Spleen (tissue), 13 donors: Measurements from ENCODE around the gene ZKSCAN1. TPM values are rescaled to one million over a fixed set of nuclear protein-coding genes. Genes with fewer than 3 reads are reported as not detected.
"Not testable (repeated sequence)": the region's sequence is repeated elsewhere in the genome, so short reads cannot be mapped to it uniquely, and the experiment has no call there.

Experiments used
- DNase-seq: peaks from one replicate; pipeline ENCODE4 v3.0.0-alpha.2; 2020
- H3K27ac ChIP-seq, 8 donors: fragments of 200-600 bp; sonication (generic) in 7 of 8; 1 replicate in 4 of 8; 2 replicates in 4 of 8; pipeline versions ENCODE4 v1.5.0 to v1.8.0; 2016 to 2021; ENCODE audit warnings: inconsistent platforms in 4 of 8, mild to moderate bottlenecking in 4 of 8, moderate library complexity in 1 of 8
- H3K27me3 ChIP-seq, 7 donors: fragments of 200-600 bp; sonication (generic) in 6 of 7; replicated peaks in 1 of 7; 1 replicate in 4 of 7; 2 replicates in 3 of 7; pipeline versions ENCODE4 v1.5.0 to v1.8.0; 2016 to 2021; ENCODE audit warnings: inconsistent platforms in 3 of 7, mild to moderate bottlenecking in 1 of 7
- H3K36me3 ChIP-seq, 6 donors: fragments of 200-600 bp; sonication (generic) in 5 of 6; 1 replicate in 4 of 6; 2 replicates in 2 of 6; pipeline versions ENCODE4 v1.5.0 to v1.8.0; 2016 to 2021; ENCODE audit warnings: inconsistent platforms in 2 of 6
- H3K4me1 ChIP-seq, 6 donors: fragments of 200-600 bp; sonication (generic) in 5 of 6; 1 replicate in 3 of 6; 2 replicates in 3 of 6; pipeline versions ENCODE4 v1.5.0 to v1.8.0; 2016 to 2021; ENCODE audit warnings: inconsistent platforms in 3 of 6
- H3K4me3 ChIP-seq, 8 donors: fragments of 200-600 bp; sonication (generic) in 7 of 8; 1 replicate in 4 of 8; 2 replicates in 4 of 8; pipeline versions ENCODE4 v1.5.0 to v1.8.0; 2016 to 2021; ENCODE audit warnings: inconsistent platforms in 4 of 8, mild to moderate bottlenecking in 4 of 8, moderate library complexity in 2 of 8
- H3K9me3 ChIP-seq, 8 donors: fragments of 200-600 bp; sonication (generic) in 7 of 8; 1 replicate in 4 of 8; 2 replicates in 4 of 8; pipeline versions ENCODE4 v1.5.0 to v1.8.0; 2016 to 2021; ENCODE audit warnings: inconsistent platforms in 4 of 8
- POLR2A ChIP-seq, 3 donors: fragments of 450-650 bp; IDR thresholded peaks; one replicate each; pipeline ENCODE4 v1.5.1; 2017; ENCODE audit warnings: antibody characterized with exemption in 3 of 3, mild to moderate bottlenecking in 1 of 3
- POLR2AphosphoS5 ChIP-seq, 3 donors: sonication (generic); formaldehyde crosslinking; IDR thresholded peaks; one replicate each; pipeline ENCODE4 v1.5.1; 2017; ENCODE audit warnings: antibody characterized with exemption in 3 of 3
- whole genome bisulfite sequencing, 5 donors: extraction: QIAGEN DNeasy Blood & Tissue Kit in 3 of 5; methylation state at CpG; one replicate each; pipeline versions ENCODE4 v1.1.5 to v1.1.7; 2013 to 2018; 5-methylcytosine and 5-hydroxymethylcytosine counted together
- intact Hi-C: fragments of 100-400 bp; cut with DNase I; formaldehyde crosslinking; loops from one replicate; pipeline ENCODE4 v1.15.0; 2023; ENCODE audit warnings: low total_unique reads
- long read RNA-seq, 2 donors: transcript quantifications; one replicate each; lab custom pipeline, GENCODE V29; 2026
- polyA plus RNA-seq, 3 donors: library from polyadenylated mRNA; stranded (reverse); fragments of 200-250 nt; gene quantifications; one replicate each; pipeline ENCODE4 v1.2.1, GENCODE V29; 2013
- total RNA-seq, 7 donors: library from RNA; depleted of rRNA in 3 of 7; stranded (reverse); fragments of >200 nt in 3 of 7; fragmentation: NEBNext Ultra II Directional in 4 of 7; extraction: Animal tissue kit (Norgen Biotek cat#: 25700) in 4 of 7; gene quantifications; one replicate each; pipeline versions ENCODE4 v1.1.0 to v1.2.1, GENCODE V29; 2016 to 2021
- TF ChIP-seq, protein P1 (sequence below), 11 experiments: fragments of 200-600 bp in 7 of 11; fragments of 450-650 bp in 4 of 11; sonication (generic) in 4 of 11; IDR thresholded peaks in 8 of 11; conservative IDR thresholded peaks in 3 of 11; 1 replicate in 7 of 11; 2 replicates in 4 of 11; pipeline versions ENCODE4 v1.4.0 to v1.8.0; 2016 to 2021; ENCODE audit warnings: antibody characterized with exemption in 11 of 11, inconsistent platforms in 4 of 11, mild to moderate bottlenecking in 1 of 11
- donor health status: healthy with polysubstance abuse.
- donor health status: DM: no; HTN: no; CAD: no; lungs with moderate emphysema.
- donor health status: DM: no; HTN: no; CAD: no.
- donor health status: Bipolar disorder and iron deficiency.
- donor health status: healthy.
- donor health status: DM: no; HTN: no; CAD: no.
- donor health status: DM: yes; HTN: yes; CAD: no.

The ZKSCAN1 gene
- 10 to 100 TPM; 29.7 to 77.9 (median 65.7) TPM for total RNA-seq
- polyA plus RNA-seq = 10 to 100 TPM in 2 of 3 donors, 1 to 10 TPM in 1; 7.3 to 11.5 (median 10.6) TPM
- long read RNA-seq, donor 1, full-length matches to known transcripts = 3 of 3 reads
- long read RNA-seq, donor 1, partial matches to known transcripts = 0 of 3 reads
- long read RNA-seq, donor 1, other reads (novel, unspliced or antisense) = 0 of 3 reads
- long read RNA-seq, donor 2, full-length matches to known transcripts = 6 of 6 reads
- long read RNA-seq, donor 2, partial matches to known transcripts = 0 of 6 reads
- long read RNA-seq, donor 2, other reads (novel, unspliced or antisense) = 0 of 6 reads

DNA sequence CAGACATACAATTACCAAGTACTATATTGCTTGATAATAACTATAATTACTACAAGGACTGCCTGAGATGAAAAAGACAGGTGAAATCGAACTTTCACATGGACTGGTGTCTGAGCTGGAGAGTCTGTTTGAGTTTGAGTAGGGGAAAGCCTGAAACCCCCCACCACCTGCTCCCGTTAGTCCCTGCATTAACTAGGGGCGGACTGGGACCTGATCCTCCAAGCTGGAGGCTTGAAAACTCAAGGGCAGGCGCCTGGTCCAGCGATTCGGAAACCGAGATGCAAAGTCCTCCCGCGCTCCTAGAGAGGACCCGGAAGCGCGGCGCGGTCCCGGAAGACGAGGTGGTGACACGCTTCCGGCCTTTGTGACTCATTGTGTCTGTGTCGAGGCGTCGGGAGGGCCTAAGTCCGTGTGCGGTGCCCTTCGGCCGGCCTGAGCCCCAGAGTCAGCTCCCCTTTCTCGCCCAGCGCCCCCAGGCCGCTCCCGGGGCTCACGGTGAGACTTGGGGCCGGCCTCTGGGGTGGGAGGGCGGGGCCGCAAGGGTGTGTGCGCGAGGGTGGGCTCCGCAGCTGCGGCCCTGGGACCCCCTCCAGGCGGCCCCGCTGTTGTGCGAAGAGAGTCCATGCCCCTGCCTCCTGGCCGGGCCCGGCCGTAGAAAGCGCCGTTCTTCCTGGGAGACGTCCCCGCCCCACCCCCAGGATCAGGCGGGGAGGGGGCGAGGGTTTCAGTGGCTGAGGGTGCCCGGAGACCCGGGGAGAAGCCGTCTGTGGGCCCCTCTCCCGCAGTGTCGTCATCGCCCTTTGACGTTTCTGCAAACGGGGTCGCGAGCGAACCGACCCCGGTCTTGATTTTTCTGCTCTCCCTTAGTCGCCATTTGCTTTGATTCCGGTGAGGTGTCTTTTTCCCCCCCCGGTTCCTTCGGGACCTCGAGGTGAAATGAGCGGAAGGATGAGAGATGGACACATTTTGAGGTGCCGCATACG lies at the start of gene ZKSCAN1:
Gene ZKSCAN1 (plus strand): TSS at position 365 of the 983 bp plus-strand sequence. CDS start 7,911 bp downstream, outside the sequence.
- Histone ChIP-seq H3K4me1 (peaks cover 10 to 65% (median 39%) of the 10 kb centered on the region in 6 donors), H3K27me3 (no peaks in the 10 kb centered on the region), H3K4me3 (peak within 1 kb of the TSS; percentile 82 to 99 (median 92)), H3K9me3 (no peaks in the 10 kb centered on the region), H3K27ac (peak within 1 kb of the TSS; percentile 94 to 99 (median 98)), H3K36me3 (peaks cover 0 to 18% (median 2%) of the 10 kb centered on the region in 6 donors)
- intact Hi-C loops = no loop called here
- peak; percentile 97 for DNase-seq
- WGBS, 5 donors = 1 to 4% (median 2%) methylated on average over 38 to 70 of the region's 70 CpGs
- TF ChIP-seq POLR2AphosphoS5 (IDR thresholded peaks at IDR 0.05) = peak; percentile 95 to 98 (median 97)
- TF ChIP-seq POLR2A (IDR thresholded peaks at IDR 0.05) = peak; percentile 34 to 51 (median 43)
- TF ChIP-seq, protein P1, sequence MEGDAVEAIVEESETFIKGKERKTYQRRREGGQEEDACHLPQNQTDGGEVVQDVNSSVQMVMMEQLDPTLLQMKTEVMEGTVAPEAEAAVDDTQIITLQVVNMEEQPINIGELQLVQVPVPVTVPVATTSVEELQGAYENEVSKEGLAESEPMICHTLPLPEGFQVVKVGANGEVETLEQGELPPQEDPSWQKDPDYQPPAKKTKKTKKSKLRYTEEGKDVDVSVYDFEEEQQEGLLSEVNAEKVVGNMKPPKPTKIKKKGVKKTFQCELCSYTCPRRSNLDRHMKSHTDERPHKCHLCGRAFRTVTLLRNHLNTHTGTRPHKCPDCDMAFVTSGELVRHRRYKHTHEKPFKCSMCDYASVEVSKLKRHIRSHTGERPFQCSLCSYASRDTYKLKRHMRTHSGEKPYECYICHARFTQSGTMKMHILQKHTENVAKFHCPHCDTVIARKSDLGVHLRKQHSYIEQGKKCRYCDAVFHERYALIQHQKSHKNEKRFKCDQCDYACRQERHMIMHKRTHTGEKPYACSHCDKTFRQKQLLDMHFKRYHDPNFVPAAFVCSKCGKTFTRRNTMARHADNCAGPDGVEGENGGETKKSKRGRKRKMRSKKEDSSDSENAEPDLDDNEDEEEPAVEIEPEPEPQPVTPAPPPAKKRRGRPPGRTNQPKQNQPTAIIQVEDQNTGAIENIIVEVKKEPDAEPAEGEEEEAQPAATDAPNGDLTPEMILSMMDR (IDR thresholded peaks at IDR 0.05 in 8 of 11, conservative IDR thresholded peaks at IDR 0.05 in 3 of 11) = no peak

DNA sequence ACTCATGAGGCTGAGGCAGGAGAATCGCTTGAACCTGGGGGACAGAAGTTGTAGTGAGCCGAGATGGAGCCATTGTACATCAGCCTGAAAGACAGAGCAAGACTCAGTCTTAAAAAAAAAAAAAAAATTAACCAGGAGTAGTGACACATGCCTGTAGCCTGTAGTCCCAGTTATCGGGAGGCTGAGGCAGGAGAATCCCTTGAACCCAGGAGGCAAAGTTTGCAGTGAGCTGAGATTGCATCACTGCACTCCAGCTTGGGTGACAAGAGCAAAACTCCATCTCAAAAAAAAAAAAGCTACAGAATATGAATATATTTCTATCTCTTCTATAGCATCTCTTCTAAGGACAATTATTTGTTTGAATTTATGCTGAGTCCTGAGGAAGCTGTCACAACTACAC lies 46.1 kb upstream of the ZKSCAN1 start:
- no peaks in the 10 kb centered on the region for H3K36me3 ChIP-seq
- WGBS, 5 donors = 91 to 95% (median 93%) methylated on average over 3 of the region's 3 CpGs
- TF ChIP-seq, protein P1 (IDR thresholded peaks at IDR 0.05 in 8 of 11, conservative IDR thresholded peaks at IDR 0.05 in 3 of 11) = no peak
- TF ChIP-seq POLR2A (IDR thresholded peaks at IDR 0.05) = no peak
- no peak for TF ChIP-seq POLR2AphosphoS5 (IDR thresholded peaks at IDR 0.05)
- intact Hi-C loops = no loop called here
- H3K4me1 ChIP-seq = no peaks in the 10 kb centered on the region
- H3K9me3 ChIP-seq = no peaks in the 10 kb centered on the region
- H3K27me3 ChIP-seq = peaks cover 0 to 46% (median 3%) of the 10 kb centered on the region in 7 donors
- no peak for DNase-seq
- no peak overlapping the region for H3K4me3 ChIP-seq
- H3K27ac ChIP-seq = no peak overlapping the region

GRCh38 chr7:99969813-99970212 lies 45.6 kb upstream of the ZKSCAN1 start:
- H3K36me3 ChIP-seq, intact Hi-C loops, H3K4me1 ChIP-seq, H3K9me3 ChIP-seq, H3K27ac ChIP-seq, DNase-seq, H3K4me3 ChIP-seq: not testable (repeated sequence)
- 13 to 36% (median 29%) methylated on average over 1 of the region's 1 CpG for WGBS, 5 donors
- H3K27me3 ChIP-seq = peaks cover 0 to 41% (median 0%) of the 10 kb centered on the region in 7 donors

DNA sequence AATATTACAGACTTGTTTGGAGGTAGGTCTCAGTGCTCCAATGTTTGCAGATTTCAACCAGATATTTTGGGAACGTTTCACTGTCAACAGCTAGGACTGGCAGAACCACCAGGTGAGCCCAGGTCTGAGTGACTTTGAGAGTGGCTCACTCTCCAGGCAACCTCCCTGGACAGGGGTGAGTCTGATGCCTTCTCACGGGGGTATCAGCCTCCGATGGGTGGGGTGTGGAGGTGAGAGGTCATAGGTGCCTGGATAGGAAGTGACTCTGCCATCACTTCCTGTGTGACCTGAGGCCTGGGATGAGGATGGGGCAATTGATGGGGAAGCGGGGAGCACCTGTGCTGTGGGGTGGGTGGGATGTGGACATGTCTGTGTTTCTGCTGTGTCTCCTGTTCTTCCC lies 44.2 kb upstream of the ZKSCAN1 start:
- no peak for TF ChIP-seq POLR2A (IDR thresholded peaks at IDR 0.05)
- TF ChIP-seq POLR2AphosphoS5 (IDR thresholded peaks at IDR 0.05) = no peak
- TF ChIP-seq, protein P1 (IDR thresholded peaks at IDR 0.05 in 8 of 11, conservative IDR thresholded peaks at IDR 0.05 in 3 of 11) = no peak
- Histone ChIP-seq H3K27ac (no peak overlapping the region), H3K36me3 (no peaks in the 10 kb centered on the region), H3K4me1 (no peaks in the 10 kb centered on the region), H3K4me3 (no peak overlapping the region), H3K9me3 (no peaks in the 10 kb centered on the region), H3K27me3 (peaks cover 0 to 34% (median 0%) of the 10 kb centered on the region in 7 donors)
- no peak for DNase-seq
- 67 to 80% (median 70%) methylated on average over 4 of the region's 4 CpGs for WGBS, 5 donors
- intact Hi-C loops = no loop called here

- WGBS, 5 donors = 84 to 90% (median 88%) methylated on average over 7 of the region's 7 CpGs
- H3K9me3 ChIP-seq, H3K4me1 ChIP-seq, H3K27ac ChIP-seq, H3K4me3 ChIP-seq, intact Hi-C loops, H3K36me3 ChIP-seq, DNase-seq: not testable (repeated sequence)
- peaks cover 0 to 19% (median 0%) of the 10 kb centered on the region in 7 donors for H3K27me3 ChIP-seq
Observed at GRCh38 chr7:99973817-99974216, 41.6 kb upstream of the ZKSCAN1 start.
